K562 (cell line): Measurements from ENCODE around the gene RHOF. TPM values are rescaled to one million over a fixed set of nuclear protein-coding genes. Genes with fewer than 3 reads are reported as not detected.
A peak's percentile ranks its signal among the peaks of the same experiment; 100 is the strongest.

Experiments used
- ARID2 ChIP-seq: fragments of 450-650 bp; IDR thresholded peaks from 2 replicates; pipeline ENCODE4 v1.6.1; 2017; ENCODE audit warnings: antibody characterized with exemption, mild to moderate bottlenecking
- BHLHE40 ChIP-seq: IDR thresholded peaks from 2 replicates; pipeline ENCODE4 v1.6.1; 2011; ENCODE audit warnings: low read length, improper control_type of control experiment
- HOMEZ ChIP-seq: fragments of 250-450 bp; sonication (Bioruptor Pico); IDR thresholded peaks from 2 replicates; pipeline ENCODE4 v1.4.0; 2020; ENCODE audit warnings: mild to moderate bottlenecking, moderate library complexity
- ILK ChIP-seq: fragments of 450-650 bp; IDR thresholded peaks from 2 replicates; pipeline ENCODE4 v1.6.1; 2016; ENCODE audit warnings: missing genetic modification characterization, low read depth, mild to moderate bottlenecking, missing compliant biosample characterization, moderate library complexity, borderline replicate concordance
- KAT7 ChIP-seq: sonication (generic); formaldehyde crosslinking; IDR thresholded peaks from 2 replicates; pipeline ENCODE4 v1.8.0; 2022; ENCODE audit warnings: missing genetic modification reagents, mild to moderate bottlenecking, borderline replicate concordance
- KDM5B ChIP-seq: fragments of 200-600 bp; sonication (generic); IDR thresholded peaks from 2 replicates; pipeline ENCODE4 v1.6.1; 2012; ENCODE audit warnings: low read depth, mild to moderate bottlenecking, moderate library complexity, low read length, control low read depth, inconsistent platforms; ENCODE audit not compliant: insufficient replicate concordance
- MNT ChIP-seq, 2 experiments: fragments of 450-650 bp; conservative IDR thresholded peaks; 2 replicates each; pipeline ENCODE4 v1.6.1; 2017; ENCODE audit warnings: mild to moderate bottlenecking in 2 of 2, moderate library complexity in 2 of 2
- MYNN ChIP-seq, 2 experiments: sonication (generic); formaldehyde crosslinking in 1 of 2; IDR thresholded peaks; 2 replicates each; pipeline versions ENCODE4 v1.5.0 to v1.6.1; 2016 to 2020; ENCODE audit warnings: antibody characterized with exemption in 1 of 2, missing genetic modification reagents in 1 of 2
- POU5F1 ChIP-seq: fragments of 150-350 bp; IDR thresholded peaks from 2 replicates; pipeline ENCODE4 v1.6.1; 2014; ENCODE audit warnings: borderline replicate concordance, low read length, low read depth, mild to moderate bottlenecking; ENCODE audit not compliant: partially characterized antibody
- RBBP5 ChIP-seq: fragments of 200-600 bp; sonication (generic); IDR thresholded peaks from 2 replicates; pipeline ENCODE4 v1.6.1; 2012; ENCODE audit warnings: borderline replicate concordance, mild to moderate bottlenecking, low read length, control low read depth, inconsistent platforms; ENCODE audit not compliant: insufficient read depth, poor library complexity, severe bottlenecking
- SIN3B ChIP-seq: fragments of 450-650 bp; IDR thresholded peaks from 2 replicates; pipeline ENCODE4 v1.6.1; 2017; ENCODE audit warnings: low read depth, mild to moderate bottlenecking, moderate library complexity
- SMAD2 ChIP-seq: fragments of 150-350 bp; IDR thresholded peaks from 2 replicates; pipeline ENCODE4 v1.6.1; 2014; ENCODE audit warnings: low read depth, mild to moderate bottlenecking, low read length
- SMARCE1 ChIP-seq: fragments of 450-650 bp; IDR thresholded peaks from 2 replicates; pipeline ENCODE4 v1.7.1; 2016; ENCODE audit warnings: mild to moderate bottlenecking
- SREBF2 ChIP-seq: sonication (generic); formaldehyde crosslinking; IDR thresholded peaks from 2 replicates; pipeline ENCODE4 v1.4.0; 2020; ENCODE audit warnings: mild to moderate bottlenecking, missing genetic modification reagents
- ZKSCAN3 ChIP-seq: fragments of 250-450 bp; sonication (Bioruptor Pico); IDR thresholded peaks from 2 replicates; pipeline ENCODE4 v1.4.0; 2020
- ZNF134 ChIP-seq: fragments of 250-450 bp; sonication (Bioruptor Pico); conservative IDR thresholded peaks from 2 replicates; pipeline ENCODE4 v1.4.0; 2020
- ZNF239 ChIP-seq: fragments of 250-450 bp; sonication (Bioruptor Pico); IDR thresholded peaks from 2 replicates; pipeline ENCODE4 v1.4.0; 2020; ENCODE audit warnings: mild to moderate bottlenecking
- ZNF277 ChIP-seq: fragments of 250-450 bp; sonication (Bioruptor Pico); IDR thresholded peaks from 2 replicates; pipeline ENCODE4 v1.8.0; 2022; ENCODE audit warnings: inconsistent platforms, mild to moderate bottlenecking, moderate library complexity, borderline replicate concordance
- ZNF449 ChIP-seq: fragments of 250-450 bp; sonication (Bioruptor Pico); IDR thresholded peaks from 2 replicates; pipeline ENCODE4 v1.8.0; 2022; ENCODE audit warnings: moderate library complexity, mild to moderate bottlenecking, inconsistent platforms
- ZNF764 ChIP-seq: fragments of 250-450 bp; sonication (Bioruptor Pico); IDR thresholded peaks from 2 replicates; pipeline ENCODE4 v1.4.0; 2020; ENCODE audit warnings: low read depth, mild to moderate bottlenecking, moderate library complexity
- polyA plus RNA-seq, 8 experiments: library from polyadenylated mRNA; depleted of rRNA in 4 of 8; stranded (reverse) in 5 of 8; unstranded in 3 of 8; fragments of >200 nt; fragmentation: Nextera tagmentation in 2 of 8; fragmentation: Illumina TruSeq in 1 of 8; extraction: Ambion mirVana in 2 of 8; extraction: Trizol in 1 of 8; gene quantifications; 2 replicates each; pipeline versions ENCODE4 v1.2.1 to v1.2.3, GENCODE V29; 2011 to 2014; ENCODE audit warnings: inconsistent platforms in 1 of 8, missing spikeins in 1 of 8
- total RNA-seq, 7 experiments: library from RNA; depleted of rRNA in 6 of 7; stranded (reverse); fragments of >200 nt in 6 of 7; fragmentation: Illumina TruSeq in 2 of 7; extraction: Trizol in 2 of 7; gene quantifications; 2 replicates each; pipeline versions ENCODE4 v1.2.1 to v1.2.3, GENCODE V29; 2011 to 2021; ENCODE audit warnings: low replicate concordance in 1 of 7

The RHOF gene
- total and polyA plus RNA-seq, 9 of the 15 experiments (the other 6 are each of a cell fraction or from before 2014, with no cell fraction given) = 0.13 to 10.1 (median 4.0) TPM

- TF ChIP-seq SMARCE1 = 0 out of 2 replicates have a peak, but pooled peaks have one; percentile 47
- TF ChIP-seq ZKSCAN3 (CRISPR knock-in tag) = no peak
- no peak for TF ChIP-seq ZNF449
- TF ChIP-seq KDM5B = peak; percentile 5
- no peak for TF ChIP-seq SMAD2
- no peak for TF ChIP-seq SREBF2 (CRISPR knock-in tag)
- TF ChIP-seq KAT7 (CRISPR knock-in tag) = peak; percentile 81; the same call in 1 of the 2 replicates
- TF ChIP-seq BHLHE40 = peak; percentile 17
- no peak for TF ChIP-seq ILK (tag)
- TF ChIP-seq SIN3B = no peak
- TF ChIP-seq ZNF239 (CRISPR knock-in tag) = no peak
- TF ChIP-seq RBBP5 = no peak
- TF ChIP-seq ZNF277 (CRISPR knock-in tag) = no peak
- no peak for TF ChIP-seq POU5F1
- TF ChIP-seq MYNN (IDR thresholded peaks at IDR 0.05) = peak; percentile 80
- no peak for TF ChIP-seq MYNN (CRISPR knock-in tag; IDR thresholded peaks at IDR 0.05)
- peak; percentile 82 to 88 for TF ChIP-seq MNT (conservative IDR thresholded peaks at IDR 0.05)
- no peak for TF ChIP-seq ARID2
- no peak for TF ChIP-seq HOMEZ
- no peak for TF ChIP-seq ZNF764 (CRISPR knock-in tag)
- TF ChIP-seq ZNF134 (CRISPR knock-in tag) = no peak
These were observed 3.6 kb upstream of the RHOF start (continued) for GRCh38 chr12:121796855-121797751.
